ENCODE results near the gene CCDC82. TPM values are rescaled to one million over a fixed set of nuclear protein-coding genes. Genes with fewer than 3 reads are reported as not detected.

Gene CCDC82
- total RNA-seq, 2 experiments from 2014 or later, result 22.2 to 43.6 TPM

DNA sequence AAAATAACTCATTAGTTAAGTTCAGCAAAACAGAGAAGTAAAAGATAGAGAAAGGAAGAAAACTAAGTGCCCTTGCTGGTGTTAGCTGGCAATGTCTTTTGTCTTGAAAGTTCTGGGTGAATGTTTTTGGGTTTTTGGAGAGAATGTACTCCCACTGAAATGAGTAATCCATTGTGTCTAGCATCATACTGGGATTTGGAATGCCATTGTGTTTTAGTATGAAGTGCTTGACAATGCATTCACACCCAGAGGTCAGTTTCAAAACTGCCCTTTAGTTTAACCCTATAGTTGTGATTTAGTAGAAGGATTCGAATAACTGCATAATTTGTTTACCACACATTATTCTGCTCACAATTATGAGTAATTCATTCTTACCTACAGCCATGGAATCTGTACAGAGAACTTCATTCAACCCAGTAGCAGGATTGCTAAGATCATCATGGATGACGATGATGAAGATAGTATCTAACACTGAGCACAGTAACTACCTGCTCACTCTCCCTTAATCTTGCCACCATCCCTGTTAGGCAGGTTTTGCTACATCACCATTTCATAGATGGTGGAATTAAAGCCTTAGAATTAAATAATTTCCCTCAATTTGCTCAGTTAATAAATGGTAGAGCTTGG lies 80.6 kb downstream of the CCDC82 start:
- Histone ChIP-seq H3K9me3 (ENCODE audit: low read length) (no peaks in the 10 kb centered on the region), H3K4me3 (ENCODE audit: low read depth, low read length, poor library complexity, severe bottlenecking) (no peak overlapping the region), H4K20me1 (ENCODE audit: insufficient read depth, low read length) (no peaks in the 10 kb centered on the region), H3K9me2 (ENCODE audit: insufficient read depth, low read length) (no peaks in the 10 kb centered on the region), H3K79me2 (ENCODE audit: insufficient read depth, low read depth, low read length) (no peaks in the 10 kb centered on the region), H2AFZ (ENCODE audit: low read length) (no peak overlapping the region), H3K27ac (ENCODE audit: low read depth, low read length, poor library complexity, severe bottlenecking) (no peak overlapping the region), H3K4me1 (ENCODE audit: insufficient read depth, low read length, poor library complexity, severe bottlenecking) (no peaks in the 10 kb centered on the region), H3K4me2 (ENCODE audit: low read length) (no peak overlapping the region), H3K36me3 (ENCODE audit: insufficient read depth, low read length) (no peaks in the 10 kb centered on the region)
- TF ChIP-seq EZH2phosphoT487 (IDR thresholded peaks at IDR 0.05; ENCODE audit: borderline replicate concordance, low read depth, low read length), result no peak
- TF ChIP-seq, protein P1, sequence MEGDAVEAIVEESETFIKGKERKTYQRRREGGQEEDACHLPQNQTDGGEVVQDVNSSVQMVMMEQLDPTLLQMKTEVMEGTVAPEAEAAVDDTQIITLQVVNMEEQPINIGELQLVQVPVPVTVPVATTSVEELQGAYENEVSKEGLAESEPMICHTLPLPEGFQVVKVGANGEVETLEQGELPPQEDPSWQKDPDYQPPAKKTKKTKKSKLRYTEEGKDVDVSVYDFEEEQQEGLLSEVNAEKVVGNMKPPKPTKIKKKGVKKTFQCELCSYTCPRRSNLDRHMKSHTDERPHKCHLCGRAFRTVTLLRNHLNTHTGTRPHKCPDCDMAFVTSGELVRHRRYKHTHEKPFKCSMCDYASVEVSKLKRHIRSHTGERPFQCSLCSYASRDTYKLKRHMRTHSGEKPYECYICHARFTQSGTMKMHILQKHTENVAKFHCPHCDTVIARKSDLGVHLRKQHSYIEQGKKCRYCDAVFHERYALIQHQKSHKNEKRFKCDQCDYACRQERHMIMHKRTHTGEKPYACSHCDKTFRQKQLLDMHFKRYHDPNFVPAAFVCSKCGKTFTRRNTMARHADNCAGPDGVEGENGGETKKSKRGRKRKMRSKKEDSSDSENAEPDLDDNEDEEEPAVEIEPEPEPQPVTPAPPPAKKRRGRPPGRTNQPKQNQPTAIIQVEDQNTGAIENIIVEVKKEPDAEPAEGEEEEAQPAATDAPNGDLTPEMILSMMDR (conservative IDR thresholded peaks at IDR 0.05; ENCODE audit: low read length), result no peak
- POLR2A ChIA-PET, result no interaction called here
- intact Hi-C loops (cut with micrococcal nuclease; ENCODE audit: unreplicated experiment), result no loop called here
- CTCF ChIA-PET (ENCODE audit: unreplicated experiment), result no interaction called here
- BruUV-seq (replicated peaks), result no TSS peak
- no peak for DNase-seq (ENCODE audit: low spot score)

- Histone ChIP-seq H3K9me2 (ENCODE audit: insufficient read depth, low read length) (no peaks in the 10 kb centered on the region), H3K4me1 (ENCODE audit: insufficient read depth, low read length, poor library complexity, severe bottlenecking) (no peaks in the 10 kb centered on the region), H3K27ac (ENCODE audit: low read depth, low read length, poor library complexity, severe bottlenecking) (no peak overlapping the region), H3K4me3 (ENCODE audit: low read depth, low read length, poor library complexity, severe bottlenecking) (no peak overlapping the region), H3K36me3 (ENCODE audit: insufficient read depth, low read length) (no peaks in the 10 kb centered on the region), H3K4me2 (ENCODE audit: low read length) (no peak overlapping the region), H2AFZ (ENCODE audit: low read length) (no peak overlapping the region), H3K9me3 (ENCODE audit: low read length) (no peaks in the 10 kb centered on the region), H4K20me1 (ENCODE audit: insufficient read depth, low read length) (no peaks in the 10 kb centered on the region), H3K79me2 (ENCODE audit: insufficient read depth, low read depth, low read length) (no peaks in the 10 kb centered on the region)
- intact Hi-C loops (cut with micrococcal nuclease; ENCODE audit: unreplicated experiment), result no loop called here
- POLR2A ChIA-PET, result no interaction called here
- no TSS peak for BruUV-seq (replicated peaks)
- DNase-seq (ENCODE audit: low spot score), result no peak
- CTCF ChIA-PET (ENCODE audit: unreplicated experiment), result interaction anchor here (0.5 kb wide), 1 partner anchor 42 kb away, joined by 6 read pairs; no protein-coding TSS in a partner anchor
- no peak for TF ChIP-seq EZH2phosphoT487 (IDR thresholded peaks at IDR 0.05; ENCODE audit: borderline replicate concordance, low read depth, low read length)
- TF ChIP-seq, protein P1 (conservative IDR thresholded peaks at IDR 0.05; ENCODE audit: low read length), result no peak
These were observed 82.0 kb downstream of the CCDC82 start for GRCh38 chr11:96307776-96308140.

DNA sequence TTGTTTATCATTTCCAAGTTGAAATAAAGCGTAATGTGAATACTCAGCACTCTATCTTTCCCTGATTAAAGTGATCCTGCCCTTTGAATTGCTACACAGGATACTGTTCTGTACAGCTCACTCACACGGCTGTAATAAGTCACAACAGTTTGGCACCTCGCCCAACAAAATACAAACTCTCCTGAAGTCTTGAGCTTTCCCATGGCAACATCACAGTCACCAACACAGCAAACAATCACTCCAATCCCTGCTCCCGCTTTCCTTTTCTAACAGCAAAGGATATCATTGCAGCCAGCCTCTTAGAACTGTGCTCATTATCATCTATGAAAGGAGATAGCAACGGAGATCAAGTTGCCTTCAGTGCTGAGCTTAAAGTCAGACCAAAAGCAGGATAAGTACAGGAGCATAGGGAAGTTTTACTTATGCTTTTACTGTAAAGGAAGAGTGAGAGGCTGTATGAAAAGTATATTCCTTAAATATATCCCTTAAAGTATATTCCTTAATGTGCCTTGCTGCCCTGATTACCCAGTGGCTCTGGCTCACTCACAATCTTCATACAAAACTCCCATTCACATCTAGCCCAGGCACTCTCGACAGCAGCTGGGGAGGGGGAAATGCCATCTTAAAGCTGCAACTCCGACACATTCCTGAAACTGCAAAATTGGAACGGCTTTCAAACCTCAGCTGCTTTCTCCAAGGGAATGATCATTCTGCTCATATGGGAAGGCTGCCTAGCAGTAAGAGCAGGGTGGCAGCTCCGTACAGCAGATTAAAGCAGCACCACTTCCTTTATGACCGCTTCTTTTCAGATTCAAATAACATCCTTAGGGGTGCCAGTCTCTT lies 82.6 kb downstream of the CCDC82 start:
- TF ChIP-seq, protein P1 (conservative IDR thresholded peaks at IDR 0.05; ENCODE audit: low read length), result no peak
- TF ChIP-seq EZH2phosphoT487 (IDR thresholded peaks at IDR 0.05; ENCODE audit: borderline replicate concordance, low read depth, low read length), result no peak
- Histone ChIP-seq H3K79me2 (ENCODE audit: insufficient read depth, low read depth, low read length) (no peaks in the 10 kb centered on the region), H3K9me2 (ENCODE audit: insufficient read depth, low read length) (no peaks in the 10 kb centered on the region), H3K9me3 (ENCODE audit: low read length) (no peaks in the 10 kb centered on the region), H2AFZ (ENCODE audit: low read length) (no peak overlapping the region), H3K4me3 (ENCODE audit: low read depth, low read length, poor library complexity, severe bottlenecking) (no peak overlapping the region), H3K4me1 (ENCODE audit: insufficient read depth, low read length, poor library complexity, severe bottlenecking) (no peaks in the 10 kb centered on the region), H3K4me2 (ENCODE audit: low read length) (no peak overlapping the region), H4K20me1 (ENCODE audit: insufficient read depth, low read length) (no peaks in the 10 kb centered on the region), H3K27ac (ENCODE audit: low read depth, low read length, poor library complexity, severe bottlenecking) (no peak overlapping the region), H3K36me3 (ENCODE audit: insufficient read depth, low read length) (no peaks in the 10 kb centered on the region)
- no TSS peak for BruUV-seq (replicated peaks)
- no peak for DNase-seq (ENCODE audit: low spot score)
- intact Hi-C loops (cut with micrococcal nuclease; ENCODE audit: unreplicated experiment), result no loop called here
- POLR2A ChIA-PET, result no interaction called here
- CTCF ChIA-PET (ENCODE audit: unreplicated experiment), result interaction anchor here (0.5 kb wide), 1 partner anchor 41 kb away, joined by 6 read pairs; no protein-coding TSS in a partner anchor
